HT-29 (cell line): ENCODE results near the gene GPR35. TPM values are rescaled to one million over a fixed set of nuclear protein-coding genes. Genes with fewer than 3 reads are reported as not detected.

ENCODE experiments used
- DNase-seq: peaks from one replicate; pipeline ENCODE4 v3.0.0-alpha.2; 2015; ENCODE audit warnings: low spot score
- total RNA-seq: library from RNA; depleted of rRNA; stranded (reverse); fragments of >200 nt; shearing (Covaris generic); gene quantifications from 2 replicates; pipeline ENCODE4 v1.2.3, GENCODE V29; 2014

Gene GPR35
- total RNA-seq, 1 experiment from 2014 or later = 180 TPM

GRCh38 chr2:240602266-240603050, 22.8 kb upstream of the GPR35 start:
- DNase-seq = no peak

DNA sequence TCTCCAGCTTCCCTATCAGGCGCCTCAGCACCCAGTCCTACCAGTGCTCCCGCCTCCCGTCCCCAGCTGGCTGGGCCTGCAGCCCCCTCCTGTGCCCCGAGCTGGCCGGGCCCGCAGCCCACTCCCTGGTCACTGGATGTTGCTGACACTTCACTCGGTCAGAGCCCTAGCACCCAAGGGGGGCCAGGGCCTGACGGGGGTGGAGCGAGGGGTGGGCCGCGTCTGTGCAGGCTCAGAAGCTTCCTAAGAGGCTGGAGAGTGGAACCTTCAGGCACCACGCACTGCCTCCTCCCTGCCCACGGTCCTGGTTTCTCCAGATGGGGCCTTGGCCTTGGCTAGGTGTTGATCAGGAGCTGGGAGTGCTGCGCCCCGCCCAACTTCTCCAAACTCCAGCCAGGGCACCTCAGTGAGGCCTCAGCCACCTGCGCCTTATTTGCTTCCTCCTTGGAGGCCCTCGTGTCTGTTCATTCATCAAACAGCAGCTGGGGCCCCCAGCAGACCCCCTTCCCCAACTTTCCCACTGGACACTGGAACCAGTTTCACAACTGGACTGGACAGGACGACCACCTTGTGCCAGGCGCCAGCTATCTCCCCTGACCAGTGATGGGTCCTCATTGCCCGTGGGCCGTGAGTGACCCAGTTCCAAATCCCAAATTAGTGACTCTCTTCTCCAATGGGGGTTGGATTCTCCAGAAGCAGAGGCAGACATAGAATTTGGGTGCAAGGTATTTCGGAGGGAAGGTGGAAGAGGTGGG, 22.0 kb upstream of the GPR35 start:
- no peak for DNase-seq

GRCh38 chr2:240603846-240604245, 21.4 kb upstream of the GPR35 start:
- DNase-seq = no peak

DNA sequence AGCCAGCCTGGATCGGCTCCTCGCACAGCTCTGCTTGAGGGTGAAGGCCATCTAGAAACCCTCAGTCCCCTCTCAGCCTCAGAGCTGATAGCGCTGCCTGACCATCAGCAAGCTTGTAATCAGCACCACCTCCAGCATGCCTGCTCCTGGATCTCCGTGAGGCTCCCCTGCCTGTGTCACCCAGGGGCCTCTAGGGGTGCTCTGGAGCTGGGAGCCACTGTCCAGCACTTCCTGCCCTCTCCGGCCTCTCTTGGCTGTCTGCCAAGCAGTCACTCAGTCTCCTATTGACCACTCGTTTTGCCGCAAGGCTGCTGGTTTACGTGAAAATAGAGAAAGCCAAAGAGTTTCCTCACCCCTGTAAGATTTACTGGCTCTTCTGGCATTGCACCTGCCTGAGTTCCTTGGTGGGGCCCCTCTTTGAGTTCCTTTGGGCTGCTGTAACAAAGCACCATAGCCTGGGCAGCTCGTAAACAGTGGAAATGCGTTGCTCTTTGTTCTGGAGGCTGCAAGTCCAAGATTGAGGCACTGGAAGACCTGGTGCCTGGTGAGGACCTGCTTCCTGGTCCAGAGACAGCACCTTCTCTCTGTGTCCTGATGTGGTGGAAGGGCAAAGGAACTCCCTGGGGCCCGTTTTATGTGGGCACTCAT, 20.9 kb upstream of the GPR35 start:
- peak; percentile 95 for DNase-seq

GRCh38 chr2:240604939-240605716, 20.2 kb upstream of the GPR35 start:
- peak; percentile 85 for DNase-seq

- peak; percentile 16 for DNase-seq
These were observed 19.2 kb upstream of the GPR35 start for GRCh38 chr2:240605867-240606743.

- DNase-seq = no peak
These were observed 13.6 kb upstream of the GPR35 start for GRCh38 chr2:240611601-240612210.

DNA sequence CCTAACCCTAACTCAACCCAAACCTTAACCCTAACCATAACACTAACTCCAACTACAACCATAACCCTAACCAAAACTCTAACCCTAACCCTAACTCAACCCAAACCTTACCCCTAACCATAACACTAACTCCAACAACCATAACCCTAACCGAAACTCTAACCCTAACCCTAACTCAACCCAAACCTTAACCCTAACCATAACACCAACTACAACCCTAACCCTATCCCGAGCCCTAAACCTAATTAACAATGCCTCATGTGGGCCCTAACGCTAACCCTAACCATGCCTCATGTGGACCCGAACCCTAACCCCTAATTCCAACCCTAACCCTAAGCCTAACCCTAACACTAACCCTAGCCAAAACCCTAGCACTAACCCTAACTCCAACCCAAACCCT, 11.5 kb upstream of the GPR35 start:
- no peak for DNase-seq

- DNase-seq = no peak
These were observed 10.9 kb upstream of the GPR35 start for GRCh38 chr2:240614391-240614790.

- DNase-seq = no peak
These were observed 9.9 kb upstream of the GPR35 start for GRCh38 chr2:240615396-240615795.

DNA sequence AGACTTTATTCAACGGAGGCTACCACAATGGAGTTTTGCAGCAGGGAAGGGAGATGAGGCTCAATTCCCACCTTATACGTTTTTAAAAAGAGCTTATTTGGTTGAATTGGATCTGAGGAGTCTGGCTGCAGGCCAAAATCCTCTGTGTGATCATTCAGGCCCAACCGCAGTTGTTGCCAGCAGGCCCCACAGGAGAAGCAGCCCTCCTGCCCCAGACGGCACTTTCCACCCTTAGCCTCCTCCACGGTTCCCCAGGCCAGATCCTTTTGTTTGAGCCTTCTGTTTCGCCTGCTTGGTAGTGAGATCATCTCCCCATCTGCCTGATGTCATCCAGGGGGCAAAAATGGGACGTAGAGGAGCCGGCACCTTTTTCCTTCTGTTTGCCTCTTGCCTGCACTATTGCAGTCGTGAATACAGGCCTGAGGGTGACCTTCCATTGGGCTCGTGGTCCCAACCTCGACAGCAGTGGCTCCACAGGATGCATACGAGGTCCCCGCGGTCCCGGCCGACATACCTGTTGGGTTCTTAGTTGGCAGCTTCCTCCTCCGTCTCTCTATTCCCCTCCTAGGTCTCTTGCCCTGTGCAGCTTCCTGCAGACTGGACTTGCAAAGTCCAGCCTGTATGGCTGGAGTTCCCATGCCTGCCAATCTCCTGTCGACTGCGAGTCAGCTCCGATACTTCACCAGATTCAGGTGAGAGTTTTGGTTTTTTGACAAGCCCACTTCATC, 9.3 kb upstream of the GPR35 start:
- DNase-seq = no peak

GRCh38 chr2:240616860-240617666, 8.2 kb upstream of the GPR35 start:
- peak; percentile 82 for DNase-seq

GRCh38 chr2:240618776-240619175, 6.5 kb upstream of the GPR35 start:
- no peak for DNase-seq

DNA sequence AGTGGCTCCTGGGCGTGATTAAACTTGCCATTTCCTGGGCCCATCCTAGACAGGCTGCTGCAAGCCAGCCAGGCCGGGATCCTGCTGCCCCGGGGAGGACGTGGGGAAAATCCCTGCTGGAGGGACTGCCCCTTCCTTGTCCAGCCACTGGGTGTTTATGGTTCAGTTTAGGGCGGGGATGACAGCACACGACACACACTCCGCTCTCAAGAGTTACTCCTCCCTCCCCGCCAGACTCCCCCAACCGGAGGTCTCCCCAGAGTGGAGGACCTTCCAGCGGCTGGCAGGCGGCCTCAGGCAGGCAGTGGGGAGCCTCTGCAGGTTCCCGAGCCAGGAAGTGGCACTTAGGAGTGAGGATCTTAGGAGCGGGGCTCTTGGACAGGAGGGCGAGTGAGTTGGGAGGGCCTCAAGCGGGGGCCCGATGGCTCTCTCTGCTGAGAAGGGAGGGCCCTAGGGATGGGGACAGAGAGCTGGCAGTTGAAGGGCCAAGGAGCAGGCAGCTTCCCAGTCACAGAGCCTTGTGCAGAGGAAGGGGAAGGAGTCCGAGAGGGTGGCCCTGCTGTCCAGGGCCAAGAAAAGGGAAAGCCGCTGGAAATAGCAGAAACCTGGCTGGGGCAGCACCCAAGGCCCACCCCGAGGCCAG, 5.7 kb upstream of the GPR35 start:
- no peak for DNase-seq

- DNase-seq = no peak
These were observed 5.0 kb upstream of the GPR35 start for GRCh38 chr2:240620149-240620731.

- no peak for DNase-seq
These were observed 4.4 kb upstream of the GPR35 start for GRCh38 chr2:240620859-240621258.

GRCh38 chr2:240622060-240622411, 3.2 kb upstream of the GPR35 start:
- DNase-seq = no peak
